ENCODE data around the gene GFAP.

The GFAP gene

GRCh38 chr17:44932096-44932786 lies 16.9 kb upstream of the GFAP start:
- DNase-seq (ENCODE audit: low read depth in 3 of 3, low spot score in 1 of 3): no peak

GRCh38 chr17:44931376-44931775 lies 16.1 kb upstream of the GFAP start:
- no peak for DNase-seq (ENCODE audit: low read depth in 3 of 3, low spot score in 1 of 3)

GRCh38 chr17:44930667-44931066 lies 15.4 kb upstream of the GFAP start:
- DNase-seq (ENCODE audit: low read depth in 3 of 3, low spot score in 1 of 3): no peak

- DNase-seq (ENCODE audit: low read depth in 3 of 3, low spot score in 1 of 3): no peak
Observed at GRCh38 chr17:44928950-44929720, 13.8 kb upstream of the GFAP start.

GRCh38 chr17:44928136-44928535 lies 12.8 kb upstream of the GFAP start:
- DNase-seq (ENCODE audit: low read depth in 3 of 3, low spot score in 1 of 3): no peak

- DNase-seq (ENCODE audit: low read depth in 3 of 3, low spot score in 1 of 3): no peak
Observed at GRCh38 chr17:44927696-44928095, 12.4 kb upstream of the GFAP start.

- no peak for DNase-seq (ENCODE audit: low read depth in 3 of 3, low spot score in 1 of 3)
Observed at GRCh38 chr17:44926821-44927525, 11.7 kb upstream of the GFAP start.

- DNase-seq (ENCODE audit: low read depth in 3 of 3, low spot score in 1 of 3): no peak
Observed at GRCh38 chr17:44925731-44926697, 10.7 kb upstream of the GFAP start.

- DNase-seq (ENCODE audit: low read depth in 3 of 3, low spot score in 1 of 3): no peak
Observed at GRCh38 chr17:44924107-44924544, 8.8 kb upstream of the GFAP start.

GRCh38 chr17:44922746-44923470 lies 7.6 kb upstream of the GFAP start:
- no peak for DNase-seq (ENCODE audit: low read depth in 3 of 3, low spot score in 1 of 3)

GRCh38 chr17:44922136-44922535 lies 6.8 kb upstream of the GFAP start:
- DNase-seq (ENCODE audit: low read depth in 3 of 3, low spot score in 1 of 3): no peak

GRCh38 chr17:44921122-44921882 lies 6.0 kb upstream of the GFAP start:
- no peak for DNase-seq (ENCODE audit: low read depth in 3 of 3, low spot score in 1 of 3)

- DNase-seq (ENCODE audit: low read depth in 3 of 3, low spot score in 1 of 3): no peak
Observed at GRCh38 chr17:44920565-44920940, 5.3 kb upstream of the GFAP start.

GRCh38 chr17:44919885-44920564 lies 4.7 kb upstream of the GFAP start:
- peak; percentile 22 to 24 (median 22) for DNase-seq (ENCODE audit: low read depth in 3 of 3, low spot score in 1 of 3)

- no peak for DNase-seq (ENCODE audit: low read depth in 3 of 3, low spot score in 1 of 3)
Observed at GRCh38 chr17:44919411-44919810, 4.1 kb upstream of the GFAP start.

- no peak for DNase-seq (ENCODE audit: low read depth in 3 of 3, low spot score in 1 of 3)
Observed at GRCh38 chr17:44918006-44918405, 2.7 kb upstream of the GFAP start.

GRCh38 chr17:44917456-44917855 lies 2.2 kb upstream of the GFAP start:
- DNase-seq (ENCODE audit: low read depth in 3 of 3, low spot score in 1 of 3): no peak

GRCh38 chr17:44916781-44917241 lies 1.5 kb upstream of the GFAP start:
- no peak for DNase-seq (ENCODE audit: low read depth in 3 of 3, low spot score in 1 of 3)
